NCI-H1092 (cell line): ENCODE data around the gene WIZ.

Experiments
- DNase-seq: peaks from one replicate; lab custom pipeline; 2025; lab: John Stamatoyannopoulos, UW

The WIZ gene

DNA sequence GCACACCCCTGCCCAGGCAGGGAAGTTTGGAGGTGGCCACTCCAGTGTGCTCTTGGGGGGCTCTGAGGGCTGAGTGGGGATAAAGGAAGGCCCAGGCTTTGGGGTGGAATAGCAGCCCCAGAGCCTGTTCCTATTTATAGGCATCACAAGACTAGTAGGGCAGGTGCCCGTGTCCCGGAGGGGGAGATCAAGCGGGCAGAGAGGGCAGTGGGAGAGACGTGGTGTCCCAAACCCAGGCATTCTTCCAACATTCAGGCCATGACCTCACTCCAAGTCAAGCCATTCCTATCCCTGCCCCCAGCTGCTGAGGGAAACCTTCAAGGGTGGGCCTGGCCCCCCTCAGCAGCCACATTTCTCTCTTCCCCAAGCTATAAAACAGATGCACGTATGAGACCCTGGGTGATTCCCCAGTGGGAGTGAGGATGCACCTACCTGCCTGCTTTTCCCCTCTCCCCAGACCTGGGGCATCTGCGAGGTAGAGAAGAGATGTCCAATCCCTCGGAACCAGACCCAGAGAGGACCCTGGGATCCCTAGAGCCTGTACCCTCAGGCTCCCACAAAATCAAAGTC is 3.9 kb downstream of the WIZ start:
- no peak for DNase-seq

DNA sequence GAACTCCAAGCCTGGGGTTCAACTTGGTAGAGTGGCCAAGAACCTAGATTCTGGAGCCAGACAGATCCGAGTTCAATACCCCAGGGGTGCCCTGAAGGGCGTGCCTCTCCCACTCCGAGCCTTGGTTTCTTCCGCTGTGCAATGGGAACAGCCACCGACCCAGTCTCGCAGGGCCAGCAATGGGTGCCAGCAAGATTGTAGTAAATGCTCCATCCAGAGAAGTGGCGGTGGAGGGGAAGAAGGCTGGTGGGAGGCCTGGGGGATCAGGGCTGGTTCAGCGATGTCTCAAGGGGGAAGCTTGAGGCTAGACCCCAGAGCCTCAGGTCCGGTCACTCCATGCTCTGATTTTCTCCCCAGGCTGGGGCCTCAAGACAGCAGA is 4.5 kb downstream of the WIZ start:
- DNase-seq: no peak

DNA sequence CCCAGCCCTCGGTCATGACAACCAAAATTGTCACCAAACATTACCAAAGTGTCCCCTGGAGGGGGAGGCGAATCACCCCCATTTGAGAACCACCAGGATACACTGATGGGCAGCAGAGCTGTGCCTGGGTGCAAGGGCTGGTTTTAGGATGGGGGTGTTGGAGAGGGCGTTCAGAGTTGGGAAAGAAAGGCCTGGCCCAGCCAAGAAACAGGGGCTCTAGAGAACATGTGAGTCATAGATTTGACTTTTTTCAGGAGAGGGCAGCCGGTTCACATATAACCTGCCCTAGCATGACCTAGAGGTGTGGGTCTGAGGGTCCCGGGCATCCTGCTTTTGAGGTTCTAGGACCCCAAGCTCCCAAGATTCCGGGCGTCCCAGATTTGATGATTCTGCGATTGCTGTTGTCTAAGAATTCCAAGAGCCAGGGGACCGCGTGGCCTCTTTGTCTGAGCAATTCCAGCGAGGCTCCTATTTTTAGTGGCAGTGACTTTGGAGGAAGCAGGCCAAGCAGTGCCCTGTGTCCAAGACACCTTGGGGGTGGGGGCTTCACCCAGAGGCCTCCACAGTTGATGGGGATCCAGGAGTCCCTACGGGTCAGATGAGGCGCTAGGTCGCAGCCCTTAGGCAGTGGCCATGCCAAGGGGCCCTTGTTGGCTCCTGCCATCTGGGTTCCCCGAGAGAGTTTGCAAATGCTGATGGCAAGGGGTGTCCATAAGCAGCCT is 5.1 kb downstream of the WIZ start:
- no peak for DNase-seq

DNA sequence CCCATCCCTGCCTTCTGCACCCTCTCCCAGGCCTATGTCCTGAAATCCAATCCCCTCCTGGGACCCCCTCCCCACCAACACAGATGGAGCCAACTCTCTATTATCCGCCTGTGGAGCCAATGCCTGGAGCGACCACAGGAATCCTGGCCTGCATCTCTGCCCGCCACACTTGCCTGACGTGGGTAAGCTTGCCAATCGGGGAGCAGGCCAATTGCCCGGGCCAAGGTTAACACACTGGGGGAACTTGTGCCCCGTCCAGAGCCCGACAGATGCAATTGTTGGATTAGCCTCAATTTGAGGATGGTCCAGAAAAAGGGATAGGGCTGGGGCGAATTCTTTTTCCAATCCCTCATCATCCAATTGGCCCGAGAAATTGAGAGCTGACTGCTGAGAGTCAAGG is 5.9 kb downstream of the WIZ start:
- DNase-seq: no peak

DNA sequence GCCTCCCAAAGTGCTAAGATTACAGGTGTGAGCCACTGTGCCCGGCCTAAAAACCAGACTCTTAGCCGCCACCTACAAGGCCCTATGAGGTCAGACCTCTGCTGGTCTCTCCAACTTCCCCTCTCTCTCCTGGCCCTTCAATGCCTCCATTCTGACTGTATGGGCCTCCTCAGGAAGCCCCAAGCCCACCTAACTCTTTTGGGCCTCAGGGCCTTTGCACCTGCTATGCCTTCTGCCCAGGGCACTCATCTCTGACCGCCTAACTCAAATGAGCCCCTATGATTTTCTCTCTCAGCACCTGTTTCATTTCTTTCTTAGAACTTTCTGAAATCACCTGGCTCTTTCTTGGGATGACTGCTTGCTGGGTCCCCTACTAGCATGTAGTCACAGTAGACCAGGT is 6.4 kb downstream of the WIZ start:
- no peak for DNase-seq

DNA sequence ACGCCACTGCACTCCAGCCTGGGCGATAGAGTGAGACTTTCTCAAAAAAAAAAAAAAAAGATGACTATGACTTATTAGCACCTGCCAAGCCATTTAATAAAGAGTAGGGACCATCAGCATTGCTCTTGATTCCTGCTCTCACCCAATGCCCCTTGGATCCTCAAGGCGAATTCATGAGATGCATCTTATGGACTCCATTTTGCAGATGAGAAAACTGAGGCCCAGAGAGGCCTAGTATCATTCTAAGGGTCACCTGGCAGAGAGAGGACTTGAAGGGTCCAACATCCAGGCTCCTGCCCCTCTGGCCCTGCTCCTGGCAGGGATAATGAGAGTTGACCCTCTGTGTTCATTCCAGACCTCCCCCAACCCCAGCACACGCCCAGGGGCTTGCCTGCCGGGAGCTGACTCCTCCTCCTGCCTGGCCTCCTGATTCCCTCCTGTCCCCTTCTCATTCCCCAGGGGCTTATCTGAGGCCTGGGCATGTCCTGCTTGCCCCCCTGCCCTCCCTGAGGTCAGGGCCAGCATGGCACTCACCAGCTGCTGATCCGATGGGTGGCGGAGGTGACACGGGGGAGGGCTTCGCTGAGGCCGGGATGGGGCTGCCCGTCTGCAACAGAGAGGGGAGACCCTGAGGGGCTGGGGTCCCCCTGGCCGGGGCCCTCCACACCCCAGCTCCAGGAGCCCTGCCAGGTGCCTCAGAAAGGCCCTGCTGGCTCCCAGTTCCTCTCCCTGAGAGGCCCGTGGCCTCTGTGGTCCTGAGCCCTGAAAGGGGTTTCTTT is 7.4 kb downstream of the WIZ start:
- no peak for DNase-seq

DNA sequence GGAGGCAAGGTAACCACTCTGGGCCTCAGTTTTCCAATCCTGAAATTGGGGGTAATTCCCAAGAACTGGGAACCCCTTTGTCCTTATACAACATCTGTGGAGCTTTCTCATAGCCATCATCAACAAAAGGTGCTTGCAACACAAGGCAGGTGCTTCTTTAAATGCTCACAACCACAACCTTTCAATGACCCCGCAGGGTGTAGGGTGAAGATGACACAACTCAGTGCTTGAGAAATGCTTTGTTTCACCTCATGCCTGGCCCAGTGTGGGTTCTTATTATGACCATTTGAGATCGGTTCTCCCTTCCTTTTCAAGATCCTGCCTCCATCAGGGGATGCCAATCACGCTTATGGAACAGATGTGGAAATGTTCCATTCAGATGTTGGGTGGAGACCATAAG is 8.4 kb downstream of the WIZ start:
- no peak for DNase-seq

DNA sequence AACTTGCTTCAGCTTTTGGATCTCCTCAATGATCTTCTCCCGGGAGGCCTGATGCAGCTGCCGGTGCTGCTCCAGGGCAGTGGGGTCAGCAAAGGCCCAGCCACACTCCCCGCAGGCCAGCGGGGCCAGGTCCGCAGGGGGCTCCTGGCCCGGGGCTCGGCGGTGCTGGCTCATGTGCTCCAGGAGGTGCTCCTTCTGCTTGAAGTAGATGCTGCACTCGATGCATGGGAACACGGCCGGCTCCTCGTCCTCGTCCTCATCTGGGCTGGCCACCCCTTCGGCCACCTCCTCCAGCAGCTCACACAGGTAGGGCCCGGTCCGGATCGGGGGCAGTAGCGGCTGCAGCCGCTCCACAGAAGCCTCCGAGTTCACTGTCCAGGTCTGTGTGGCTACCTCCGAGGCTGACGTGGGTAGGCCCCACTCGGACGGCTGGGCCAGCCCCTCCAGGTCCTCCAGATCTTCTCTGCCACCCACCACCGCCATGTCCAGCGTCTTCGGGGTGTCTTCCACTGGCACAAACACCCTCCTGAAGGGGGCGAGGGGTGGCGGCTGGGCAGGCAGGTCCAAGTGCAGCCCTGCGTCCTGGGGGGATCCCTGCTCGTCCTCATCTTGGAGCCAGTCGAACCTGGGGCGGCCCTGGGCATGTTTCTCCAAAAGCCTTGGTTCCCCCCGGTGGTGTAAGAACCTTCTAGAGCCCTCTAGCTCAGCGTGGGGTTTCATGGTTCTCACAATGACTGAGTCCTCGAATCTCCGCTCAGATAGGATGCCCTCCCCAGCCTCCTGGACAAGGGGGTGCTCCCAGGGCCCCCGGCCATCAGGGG is 9.7 kb downstream of the WIZ start:
- DNase-seq: no peak

DNA sequence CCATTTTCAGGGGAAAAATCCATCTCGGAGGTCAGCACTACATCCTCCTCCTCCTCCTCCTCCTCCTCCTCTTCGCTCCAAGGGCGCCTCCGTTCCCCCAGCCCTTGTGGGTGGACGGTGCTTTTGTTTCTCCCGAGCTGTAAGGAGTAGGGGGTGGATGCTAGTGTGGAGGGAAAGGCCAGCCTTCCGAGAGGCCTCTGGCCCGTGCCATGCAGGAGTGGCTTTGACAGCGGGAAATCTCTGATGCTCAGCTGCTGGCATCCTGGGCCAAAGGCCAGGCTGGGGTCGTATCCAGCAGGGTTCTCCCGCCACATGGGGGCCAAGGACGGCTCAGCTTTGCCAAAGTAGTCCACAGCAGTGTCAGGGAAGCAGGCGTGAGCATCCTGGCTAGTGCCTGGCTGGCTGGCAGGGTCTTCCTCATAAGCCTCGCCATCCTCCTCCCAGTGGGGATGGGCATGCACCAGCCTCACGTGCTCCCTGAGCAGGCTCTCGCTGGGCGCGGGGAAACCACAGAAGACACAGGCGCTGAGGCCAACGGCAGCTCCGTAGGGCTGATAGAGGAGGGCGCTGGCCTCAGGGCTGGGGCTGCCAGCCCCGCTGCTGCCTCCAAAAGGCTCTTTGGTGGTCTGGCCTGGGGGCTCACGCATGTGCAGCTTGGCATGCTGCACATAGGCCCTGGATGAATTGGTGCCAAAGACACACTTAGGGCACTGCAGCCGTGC is 10.5 kb downstream of the WIZ start:
- no peak for DNase-seq

DNA sequence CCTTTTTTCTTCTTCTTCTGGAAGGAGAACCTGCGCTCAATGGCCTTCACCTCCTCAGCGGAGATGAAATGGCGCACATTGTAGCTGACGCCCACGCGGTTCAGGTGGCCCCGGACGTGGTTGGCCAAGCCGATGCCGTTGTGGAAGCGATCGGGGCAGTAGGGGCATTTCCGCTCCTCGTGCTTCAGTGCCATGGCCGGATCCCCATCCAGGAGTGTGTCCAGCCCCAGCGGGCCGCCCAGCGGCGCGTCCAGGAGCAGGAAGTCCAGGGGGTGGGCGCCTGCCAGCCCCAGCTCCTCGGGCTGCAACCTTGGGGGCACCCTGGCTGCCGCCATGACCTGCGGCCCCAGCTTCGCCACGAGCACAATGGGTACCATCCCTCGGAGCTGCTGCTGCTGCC is 11.2 kb downstream of the WIZ start:
- no peak for DNase-seq

DNA sequence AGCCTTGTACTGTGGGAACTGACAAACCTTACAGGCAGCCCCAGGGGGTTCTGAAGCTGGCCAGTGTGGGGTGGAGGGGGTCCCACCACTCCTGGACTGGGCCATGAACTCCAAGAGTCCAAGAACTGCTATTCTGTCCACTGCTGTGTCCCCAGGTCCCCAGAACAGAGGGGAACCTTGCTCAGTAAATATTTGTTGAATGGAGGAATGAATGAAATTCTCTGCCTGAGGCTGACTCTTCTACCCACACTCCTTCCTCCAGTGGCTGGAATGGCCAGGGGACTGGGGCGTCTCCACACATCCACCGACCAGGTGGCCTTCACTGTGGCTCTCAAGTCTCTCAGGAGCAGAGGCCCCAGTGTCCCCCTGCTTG is 11.6 kb downstream of the WIZ start:
- DNase-seq: no peak

DNA sequence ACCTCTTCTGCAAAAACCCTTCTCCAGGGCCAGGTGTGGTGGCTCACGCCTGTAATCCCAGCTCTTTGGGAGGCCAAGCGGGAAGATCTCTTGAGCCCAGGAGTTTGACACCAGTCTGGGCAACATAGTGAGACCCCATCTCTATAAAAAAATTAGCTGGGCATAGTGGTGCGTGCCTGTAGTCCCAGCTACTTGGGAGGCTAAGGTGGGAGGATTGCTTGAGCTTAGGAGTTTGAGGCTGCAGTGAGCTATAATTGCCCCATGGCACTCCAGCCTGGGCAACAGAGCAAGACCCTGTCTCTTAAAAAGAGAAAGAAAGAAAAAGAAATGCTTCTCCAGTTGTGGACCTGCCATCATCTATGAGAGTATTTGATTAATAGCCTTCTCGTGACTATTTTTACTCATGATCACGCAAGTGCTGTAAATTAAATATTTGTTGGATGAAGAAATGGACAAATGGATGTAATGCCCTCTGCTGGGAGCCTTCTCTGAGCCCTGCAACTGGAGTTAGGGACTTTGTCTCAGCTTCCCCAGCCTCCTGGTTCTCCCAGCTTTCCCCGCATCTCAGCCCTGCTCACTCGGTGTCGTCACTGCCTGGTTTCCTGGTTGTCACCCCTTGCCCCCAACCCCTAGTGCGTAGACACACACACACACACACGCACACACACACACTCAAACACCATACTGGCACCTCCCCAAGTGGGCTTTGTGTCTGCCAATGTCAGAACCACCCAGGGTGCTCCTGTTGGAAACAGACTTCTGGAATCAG is 12.2 kb downstream of the WIZ start:
- no peak for DNase-seq

DNA sequence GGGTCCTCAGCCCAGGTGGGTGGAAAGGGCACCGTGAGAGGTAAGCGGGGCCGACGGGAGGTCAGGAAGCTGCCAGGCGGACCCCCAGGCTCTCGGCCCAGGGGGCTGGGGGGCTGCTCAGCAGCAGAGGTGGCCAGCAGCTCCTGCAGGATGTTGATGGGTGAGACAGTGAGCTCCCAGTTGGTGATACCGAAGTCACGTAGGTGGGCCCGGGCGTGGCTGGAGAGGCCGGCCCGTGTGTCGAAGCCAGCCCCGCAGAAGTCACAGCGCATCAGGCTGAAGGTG is 13.0 kb downstream of the WIZ start:
- no peak for DNase-seq

DNA sequence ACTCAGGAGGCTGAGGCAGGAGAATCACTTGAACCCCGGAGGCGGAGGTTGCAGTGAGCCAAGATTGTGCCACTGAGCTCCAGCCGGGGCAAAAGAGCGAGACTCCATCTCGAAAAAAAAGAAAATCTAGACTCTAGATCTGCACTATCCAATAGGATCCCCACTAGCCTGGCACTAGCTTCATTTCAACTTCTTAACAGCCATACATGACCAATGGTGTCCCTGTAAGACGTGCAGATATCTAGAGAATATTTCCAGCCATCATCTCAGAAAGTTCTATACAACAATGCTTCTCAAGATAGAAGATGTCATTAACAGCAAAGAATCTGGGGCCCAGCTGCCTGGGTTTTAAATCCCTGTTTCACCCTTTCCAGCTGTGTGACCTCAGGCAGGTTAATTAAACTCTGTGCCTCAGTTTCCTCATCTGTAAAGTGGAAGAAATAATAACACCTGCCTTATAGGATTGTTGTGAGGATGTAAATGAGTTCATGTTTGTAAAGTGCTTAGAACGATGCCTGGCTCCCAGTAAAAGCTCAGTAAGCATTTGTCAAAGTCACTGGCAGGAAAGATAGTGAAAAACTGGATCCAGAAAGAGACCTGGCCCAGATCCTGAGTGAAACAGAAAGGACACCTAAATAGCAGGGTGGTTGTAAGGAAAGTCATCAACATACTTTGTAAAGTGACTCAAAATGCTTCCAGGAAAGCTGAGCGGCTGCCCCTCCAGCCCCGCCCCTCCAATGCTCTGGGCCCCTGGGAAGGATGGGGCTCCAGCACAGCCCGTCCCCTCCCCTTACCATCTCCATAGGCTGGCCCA is 13.5 kb downstream of the WIZ start:
- no peak for DNase-seq

DNA sequence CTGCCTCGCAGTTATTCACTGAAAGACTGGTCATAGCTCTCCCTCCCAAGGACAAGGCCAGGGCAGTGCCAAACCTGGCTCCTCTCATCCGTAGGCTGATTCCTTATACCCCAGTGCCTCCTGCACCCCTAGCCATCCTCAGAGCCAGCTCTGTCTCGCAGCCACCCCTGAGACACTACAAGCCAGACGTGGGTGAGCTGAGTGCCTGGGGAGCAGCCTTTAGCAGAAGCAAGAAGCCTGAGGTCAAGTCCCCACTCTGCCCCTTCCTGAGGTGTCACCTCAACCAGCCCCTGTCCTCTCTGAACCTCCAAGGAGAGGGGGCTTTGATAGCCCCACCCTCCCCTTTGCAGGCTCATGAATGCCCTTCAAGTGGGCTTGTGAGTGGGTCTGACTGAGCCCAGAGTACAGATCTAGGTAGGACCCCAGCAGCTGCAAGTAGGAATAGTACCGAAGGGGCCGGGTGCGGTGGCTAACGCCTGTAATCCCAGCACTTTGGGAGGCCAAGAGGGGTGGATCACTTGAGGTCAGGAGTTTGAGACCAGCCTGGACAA is 16.2 kb downstream of the WIZ start:
- DNase-seq: no peak

DNA sequence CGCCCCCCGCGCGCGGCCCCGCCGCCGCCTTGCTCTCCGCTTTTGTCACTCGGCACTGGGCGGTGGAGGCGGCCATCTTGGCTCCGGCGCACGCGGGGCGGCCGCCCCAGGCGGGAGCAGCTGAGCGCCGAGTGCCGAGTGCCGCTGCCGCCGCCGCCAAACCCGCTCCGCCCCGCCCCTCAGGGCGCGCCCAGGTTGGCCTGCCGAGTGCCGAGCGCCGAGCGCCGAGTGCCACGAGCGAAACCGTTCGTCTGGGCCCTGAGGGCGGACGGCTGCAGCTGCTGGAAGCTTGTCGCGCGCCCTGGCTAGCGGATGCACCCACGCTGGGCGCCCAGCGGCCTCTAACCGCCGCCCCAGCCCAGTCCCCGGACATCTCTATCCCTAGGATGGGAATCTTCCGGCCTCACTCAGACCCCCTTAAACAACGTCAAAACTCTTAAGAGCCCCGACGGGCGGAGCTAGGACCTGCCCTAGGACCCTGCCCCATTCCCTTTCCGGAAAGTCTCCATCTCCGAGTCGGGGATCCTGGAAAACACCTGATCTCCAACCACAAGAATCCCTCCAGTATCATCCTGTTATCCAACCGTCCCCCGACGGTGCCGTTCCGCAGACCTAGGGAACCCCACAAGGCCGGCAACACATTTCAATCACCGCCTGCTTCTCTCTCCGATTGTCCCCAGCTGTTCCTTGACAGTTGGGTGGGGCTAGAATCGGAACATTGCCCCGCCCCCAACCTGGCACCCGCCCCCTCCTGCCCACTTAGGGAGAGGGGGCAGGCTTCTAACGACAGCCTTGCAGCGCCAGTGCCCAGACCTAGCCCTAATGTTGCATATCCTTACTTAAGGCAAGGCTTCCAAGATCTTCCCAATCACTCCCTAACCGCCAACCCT is 16.9 kb downstream of the WIZ start:
- DNase-seq: peak; percentile 86

DNA sequence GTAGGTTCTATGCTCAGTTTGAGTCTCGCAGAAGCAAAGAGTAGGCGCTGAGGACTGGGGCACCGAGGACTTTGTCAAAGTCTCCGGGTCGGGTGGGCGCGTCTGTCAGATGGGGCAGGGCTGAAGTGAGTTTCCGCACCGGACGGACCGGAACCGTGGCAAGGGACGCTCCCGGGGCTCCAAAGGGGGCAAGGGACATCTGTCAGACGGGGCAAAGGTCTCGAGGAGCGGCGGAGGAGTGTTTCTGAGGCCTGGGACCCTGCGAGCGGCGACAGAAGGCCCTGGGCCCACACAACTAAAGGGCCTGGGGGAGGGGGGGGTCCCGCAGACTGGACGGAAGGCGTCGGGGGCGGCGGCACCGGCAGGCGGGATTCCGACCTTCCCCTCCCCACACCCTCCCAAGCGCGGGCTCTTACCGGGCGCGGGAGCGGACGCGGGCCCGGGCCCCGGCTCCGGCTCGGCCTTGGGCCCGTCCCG is 17.7 kb downstream of the WIZ start:
- no peak for DNase-seq

DNA sequence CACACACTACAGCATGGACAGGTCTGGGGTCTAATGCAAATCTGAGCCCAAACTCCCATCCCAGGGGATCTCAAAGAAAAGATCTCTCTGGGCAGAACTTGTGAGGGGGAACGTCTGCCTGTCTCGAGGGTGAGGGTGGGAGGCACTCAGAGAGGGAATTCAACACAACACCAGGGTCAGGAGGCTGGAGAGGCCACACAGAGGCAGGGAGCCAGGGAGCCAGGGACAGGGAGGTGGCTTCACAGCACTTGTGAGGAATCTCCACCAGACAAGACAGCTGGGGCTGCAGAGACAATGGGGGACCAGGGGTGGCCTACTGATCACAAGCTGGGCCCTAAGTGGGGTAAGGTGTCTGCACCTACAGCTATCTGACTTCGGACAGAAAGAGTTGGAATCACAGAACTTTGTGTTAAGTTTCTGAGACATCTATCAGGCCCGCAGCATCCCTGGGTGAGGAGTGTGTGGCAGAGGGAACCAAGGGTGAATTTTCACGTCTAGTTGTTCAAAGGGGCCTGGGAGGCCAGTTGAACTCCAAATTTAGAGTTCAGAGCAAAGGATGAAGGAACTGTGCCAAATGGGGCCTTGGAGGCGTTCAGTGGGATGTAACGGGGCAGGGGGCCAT is 18.2 kb downstream of the WIZ start:
- DNase-seq: no peak
